ENCODE data around the gene CCDC57.

GRCh38 chr17:82121246-82121645 lies 91.4 kb downstream of the CCDC57 start:
- TF ChIP-seq EZH2 (IDR thresholded peaks at IDR 0.05; ENCODE audit: borderline replicate concordance, insufficient read depth, low read length, poor library complexity, severe bottlenecking), result no peak
- no peak for TF ChIP-seq RAD21 (conservative IDR thresholded peaks at IDR 0.05)

Data from neural cell (in vitro differentiated cells).